ENCODE data around the gene PAPSS2.

DNA sequence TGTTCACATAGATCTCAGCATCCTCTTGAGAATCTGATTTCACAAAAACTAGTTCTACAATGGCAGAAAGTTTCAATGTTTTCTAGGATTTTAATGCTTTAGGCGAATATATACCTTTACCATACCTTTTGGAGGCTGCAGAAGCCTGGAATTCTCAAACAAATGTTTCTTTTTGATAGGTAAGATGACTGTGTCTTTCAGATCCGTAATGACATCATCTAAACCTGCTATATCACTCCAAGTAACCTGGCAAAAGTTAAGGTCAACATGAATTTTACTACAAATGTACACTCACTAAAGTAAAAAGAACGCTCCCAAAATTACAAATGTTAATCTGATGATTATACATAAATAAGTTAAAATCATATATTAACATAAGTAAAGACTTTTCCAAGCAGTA, 130.5 kb downstream of the PAPSS2 start:
- TF ChIP-seq POLR2A (IDR thresholded peaks at IDR 0.05), result no peak
- no peak for TF ChIP-seq CTCF (IDR thresholded peaks at IDR 0.05 in 8 of 11, conservative IDR thresholded peaks at IDR 0.05 in 3 of 11)
- no peak for TF ChIP-seq POLR2AphosphoS5 (IDR thresholded peaks at IDR 0.05)

All from spleen (tissue), 7 donors.